SK-N-SH (cell line): ENCODE results near the gene SPSB4. TPM values are rescaled to one million over a fixed set of nuclear protein-coding genes. Genes with fewer than 3 reads are reported as not detected.

Experiments used
- CTCF ChIA-PET: fragments of 300-600, 350-600 bp; formaldehyde crosslinking; extraction: SDS; loops from one replicate; lab custom pipeline; 2021; lab: Yijun Ruan, JAX
- POLR2A ChIA-PET: fragments of 350-600 bp; sonication (Branson Sonifier 250); formaldehyde crosslinking; extraction: SDS; loops from one replicate; lab custom pipeline; 2020; ENCODE audit warnings: antibody characterized with exemption, inconsistent platforms; lab: Yijun Ruan, JAX
- DNase-seq: peaks from one replicate; pipeline ENCODE4 v3.0.0; 2012
- H2AFZ ChIP-seq: fragments of 200-600 bp; sonication (generic); 2 replicates; pipeline ENCODE4 v1.8.1; 2016; ENCODE audit warnings: antibody characterized with exemption, mild to moderate bottlenecking, low read depth
- H3F3A ChIP-seq: fragments of 200-600 bp; sonication (generic); replicated peaks from 2 replicates; pipeline ENCODE3; 2016; ENCODE audit warnings: antibody characterized with exemption, mild to moderate bottlenecking; ENCODE audit not compliant: insufficient read depth
- H3K27ac ChIP-seq, 2 experiments: fragments of 200-500 bp in 1 of 2; fragments of 200-600 bp in 1 of 2; sonication (Bioruptor generic) in 1 of 2; sonication (generic), shearing (Covaris generic) in 1 of 2; 2 replicates each; pipeline versions ENCODE4 v1.5.1 to v1.6.1; 2014 to 2016; ENCODE audit warnings: low read depth in 2 of 2, inconsistent platforms in 1 of 2, low read length in 1 of 2, mild to moderate bottlenecking in 1 of 2, mixed read lengths in 1 of 2
- H3K27me3 ChIP-seq: fragments of 200-600 bp; sonication (generic), shearing (Covaris generic); 2 replicates; pipeline ENCODE4 v1.6.1; 2016; ENCODE audit warnings: mixed run types; ENCODE audit not compliant: insufficient read depth
- H3K36me3 ChIP-seq, 2 experiments: fragments of 200-500 bp in 1 of 2; fragments of 200-600 bp in 1 of 2; sonication (Bioruptor generic) in 1 of 2; sonication (generic) in 1 of 2; replicated peaks in 1 of 2; 2 replicates each; pipeline versions ENCODE3 to v1.5.1; 2014 to 2016; ENCODE audit warnings: low read length in 1 of 2, mild to moderate bottlenecking in 1 of 2; ENCODE audit not compliant: insufficient read depth in 2 of 2, control insufficient read depth in 1 of 2
- H3K4me1 ChIP-seq, 2 experiments: fragments of 200-500 bp in 1 of 2; fragments of 200-600 bp in 1 of 2; sonication (Bioruptor generic) in 1 of 2; sonication (generic), shearing (Covaris generic) in 1 of 2; 2 replicates each; pipeline versions ENCODE4 v1.5.1 to v1.6.1; 2014 to 2016; ENCODE audit warnings: low read depth in 1 of 2, low read length in 1 of 2, mixed run types in 1 of 2; ENCODE audit not compliant: insufficient read depth in 2 of 2, control insufficient read depth in 1 of 2
- H3K4me2 ChIP-seq: fragments of 200-600 bp; sonication (generic), shearing (Covaris generic); 2 replicates; pipeline ENCODE4 v1.6.1; 2017; ENCODE audit warnings: mixed run types
- H3K4me3 ChIP-seq, 2 experiments: fragments of 200-500 bp in 1 of 2; fragments of 200-600 bp in 1 of 2; sonication (Bioruptor generic) in 1 of 2; sonication (generic), shearing (Covaris generic) in 1 of 2; 2 replicates each; pipeline versions ENCODE4 v1.5.1 to v1.8.1; 2014 to 2016; ENCODE audit warnings: low read depth in 2 of 2, inconsistent platforms in 1 of 2, low read length in 1 of 2, mild to moderate bottlenecking in 1 of 2, mixed read lengths in 1 of 2, moderate library complexity in 1 of 2
- H3K79me2 ChIP-seq: fragments of 200-600 bp; sonication (generic); 2 replicates; pipeline ENCODE4 v1.8.1; 2017; ENCODE audit warnings: mild to moderate bottlenecking; ENCODE audit not compliant: insufficient read depth
- H3K9ac ChIP-seq: fragments of 200-600 bp; sonication (generic); 2 replicates; pipeline ENCODE4 v1.6.1; 2017; ENCODE audit warnings: mixed run types
- H3K9me2 ChIP-seq: fragments of 200-600 bp; sonication (generic); 2 replicates; pipeline ENCODE4 v1.6.1; 2017; ENCODE audit warnings: mixed run types
- H3K9me3 ChIP-seq: fragments of 200-600 bp; sonication (generic); 2 replicates; pipeline ENCODE4 v1.6.1; 2017; ENCODE audit warnings: mixed run types, mild to moderate bottlenecking, moderate library complexity
- H4K20me1 ChIP-seq: fragments of 200-600 bp; sonication (generic); 2 replicates; pipeline ENCODE4 v1.6.1; 2017; ENCODE audit warnings: mild to moderate bottlenecking, mixed run types; ENCODE audit not compliant: insufficient read depth
- ELF1 ChIP-seq: IDR thresholded peaks from 2 replicates; pipeline ENCODE4 v1.4.0; 2012
- EZH2phosphoT487 ChIP-seq: fragments of 200-600 bp; sonication (generic); IDR thresholded peaks from 2 replicates; pipeline ENCODE4 v1.6.1; 2017; ENCODE audit warnings: low read depth, mixed run types, mild to moderate bottlenecking, antibody characterized with exemption, moderate library complexity, borderline replicate concordance
- GABPA ChIP-seq: IDR thresholded peaks from 2 replicates; pipeline ENCODE4 v1.4.0; 2012; ENCODE audit warnings: low read depth, mild to moderate bottlenecking
- JUND ChIP-seq: IDR thresholded peaks from 2 replicates; pipeline ENCODE4 v1.4.0; 2012
- RFX5 ChIP-seq: IDR thresholded peaks from 2 replicates; pipeline ENCODE4 v1.6.1; 2012; ENCODE audit warnings: mild to moderate bottlenecking, improper control_type of control experiment, low read length
- TEAD4 ChIP-seq: IDR thresholded peaks from 2 replicates; pipeline ENCODE4 v1.4.0; 2012; ENCODE audit warnings: mild to moderate bottlenecking, borderline replicate concordance; ENCODE audit not compliant: insufficient read depth
- YY1 ChIP-seq: IDR thresholded peaks from 2 replicates; pipeline ENCODE4 v1.4.0; 2012; ENCODE audit warnings: low read depth, mild to moderate bottlenecking
- WGBS: methylation state at CpG from one replicate; pipeline ENCODE4 v1.1.6; 2017; ENCODE audit warnings: low lambda C conversion rate; 5-methylcytosine and 5-hydroxymethylcytosine counted together
- polyA plus RNA-seq, 3 experiments: library from polyadenylated mRNA; depleted of rRNA; stranded (reverse); fragments of >200 nt; gene quantifications; 2 replicates each; pipeline ENCODE4 v1.2.3, GENCODE V29; 2012
- TF ChIP-seq, protein P1 (sequence below): IDR thresholded peaks from 2 replicates; pipeline ENCODE4 v1.6.1; 2012; ENCODE audit warnings: mild to moderate bottlenecking, low read depth, low read length, moderate library complexity
- TF ChIP-seq, protein P2 (sequence below): IDR thresholded peaks from 2 replicates; pipeline ENCODE4 v1.4.0; 2012; ENCODE audit warnings: low read depth, borderline replicate concordance
- TF ChIP-seq, protein P3 (sequence below): IDR thresholded peaks from 2 replicates; pipeline ENCODE4; 2012
- TF ChIP-seq, protein P4 (sequence below): fragments of 150-350 bp; IDR thresholded peaks from 2 replicates; pipeline ENCODE4 v1.6.1; 2016; ENCODE audit warnings: mild to moderate bottlenecking, low read depth, low read length

Gene SPSB4
- polyA plus RNA-seq, 1 of the 3 experiments (the other 2 are of a cell fraction), result 0.10 TPM

DNA sequence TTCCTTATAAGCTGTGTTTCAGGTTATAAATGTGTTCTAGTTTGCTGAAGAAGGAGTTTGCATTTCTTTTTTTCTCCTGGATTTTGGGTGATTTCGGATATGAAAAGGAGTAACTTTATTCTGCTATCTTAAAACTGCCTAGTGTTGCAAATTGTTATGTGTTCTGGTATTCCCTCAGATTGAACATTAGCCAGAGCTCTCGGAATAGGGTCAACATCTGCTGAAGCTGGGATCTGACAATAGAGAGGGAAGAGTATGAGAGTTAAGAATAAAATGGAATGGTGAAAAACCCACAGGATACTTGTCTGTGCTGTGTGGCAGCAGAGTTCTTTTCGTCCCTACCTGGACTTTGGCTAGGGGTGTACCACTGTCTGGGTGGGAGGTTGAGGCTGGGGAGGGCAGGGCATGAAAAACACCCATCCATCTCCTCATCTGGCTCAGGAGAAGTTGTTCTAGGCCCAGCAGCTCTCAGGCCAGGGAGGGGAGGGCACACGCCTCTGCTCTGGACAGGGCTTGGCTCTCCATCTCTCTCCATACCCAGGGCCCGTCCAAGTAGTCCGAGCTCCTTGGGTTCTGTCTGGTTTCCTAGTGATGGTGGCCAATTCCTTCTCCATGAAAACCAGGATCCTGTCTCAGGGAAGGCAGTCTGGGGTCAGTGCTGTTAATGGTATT, 13.2 kb downstream of the SPSB4 start:
- Histone ChIP-seq H2AFZ (no peak overlapping the region), H3K79me2 (no peaks in the 10 kb centered on the region), H3K9me2 (no peaks in the 10 kb centered on the region), H3K4me3 (no peak overlapping the region), H3K4me1 (peaks cover 0 to 11% of the 10 kb centered on the region in 2 experiments; a peak in 2 of 4 replicates), H3K9me3 (no peaks in the 10 kb centered on the region), H3K27me3 (no peaks in the 10 kb centered on the region), H3K9ac (no peak overlapping the region), H3F3A (no peaks in the 10 kb centered on the region), H4K20me1 (no peaks in the 10 kb centered on the region), H3K27ac (peak overlapping the region in 1 of 2 experiments; percentile 64; a peak in 2 of 4 replicates), H3K36me3 (no peaks in the 10 kb centered on the region), H3K4me2 (no peak overlapping the region)
- DNase-seq, result no peak
- ChIA-PET CTCF (interaction anchor here (1.7 to 3.2 kb wide), 3 partner anchors 10 to 41 kb away, joined by 8 to 23 read pairs (median 9); partner anchors contain the start of gene SPSB4), POLR2A (interaction anchor here (2.2 kb wide), 1 partner anchor 13 kb away, joined by 8 read pairs; the partner anchor contains the start of gene SPSB4)
- TF ChIP-seq, protein P1, sequence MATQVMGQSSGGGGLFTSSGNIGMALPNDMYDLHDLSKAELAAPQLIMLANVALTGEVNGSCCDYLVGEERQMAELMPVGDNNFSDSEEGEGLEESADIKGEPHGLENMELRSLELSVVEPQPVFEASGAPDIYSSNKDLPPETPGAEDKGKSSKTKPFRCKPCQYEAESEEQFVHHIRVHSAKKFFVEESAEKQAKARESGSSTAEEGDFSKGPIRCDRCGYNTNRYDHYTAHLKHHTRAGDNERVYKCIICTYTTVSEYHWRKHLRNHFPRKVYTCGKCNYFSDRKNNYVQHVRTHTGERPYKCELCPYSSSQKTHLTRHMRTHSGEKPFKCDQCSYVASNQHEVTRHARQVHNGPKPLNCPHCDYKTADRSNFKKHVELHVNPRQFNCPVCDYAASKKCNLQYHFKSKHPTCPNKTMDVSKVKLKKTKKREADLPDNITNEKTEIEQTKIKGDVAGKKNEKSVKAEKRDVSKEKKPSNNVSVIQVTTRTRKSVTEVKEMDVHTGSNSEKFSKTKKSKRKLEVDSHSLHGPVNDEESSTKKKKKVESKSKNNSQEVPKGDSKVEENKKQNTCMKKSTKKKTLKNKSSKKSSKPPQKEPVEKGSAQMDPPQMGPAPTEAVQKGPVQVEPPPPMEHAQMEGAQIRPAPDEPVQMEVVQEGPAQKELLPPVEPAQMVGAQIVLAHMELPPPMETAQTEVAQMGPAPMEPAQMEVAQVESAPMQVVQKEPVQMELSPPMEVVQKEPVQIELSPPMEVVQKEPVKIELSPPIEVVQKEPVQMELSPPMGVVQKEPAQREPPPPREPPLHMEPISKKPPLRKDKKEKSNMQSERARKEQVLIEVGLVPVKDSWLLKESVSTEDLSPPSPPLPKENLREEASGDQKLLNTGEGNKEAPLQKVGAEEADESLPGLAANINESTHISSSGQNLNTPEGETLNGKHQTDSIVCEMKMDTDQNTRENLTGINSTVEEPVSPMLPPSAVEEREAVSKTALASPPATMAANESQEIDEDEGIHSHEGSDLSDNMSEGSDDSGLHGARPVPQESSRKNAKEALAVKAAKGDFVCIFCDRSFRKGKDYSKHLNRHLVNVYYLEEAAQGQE, result no peak
- no peak for TF ChIP-seq RFX5
- no peak for TF ChIP-seq YY1
- TF ChIP-seq EZH2phosphoT487, result no peak
- no peak for TF ChIP-seq JUND
- TF ChIP-seq, protein P2, sequence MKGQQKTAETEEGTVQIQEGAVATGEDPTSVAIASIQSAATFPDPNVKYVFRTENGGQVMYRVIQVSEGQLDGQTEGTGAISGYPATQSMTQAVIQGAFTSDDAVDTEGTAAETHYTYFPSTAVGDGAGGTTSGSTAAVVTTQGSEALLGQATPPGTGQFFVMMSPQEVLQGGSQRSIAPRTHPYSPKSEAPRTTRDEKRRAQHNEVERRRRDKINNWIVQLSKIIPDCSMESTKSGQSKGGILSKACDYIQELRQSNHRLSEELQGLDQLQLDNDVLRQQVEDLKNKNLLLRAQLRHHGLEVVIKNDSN, result no peak
- TF ChIP-seq ELF1, result no peak
- TF ChIP-seq TEAD4, result no peak
- TF ChIP-seq, protein P3, sequence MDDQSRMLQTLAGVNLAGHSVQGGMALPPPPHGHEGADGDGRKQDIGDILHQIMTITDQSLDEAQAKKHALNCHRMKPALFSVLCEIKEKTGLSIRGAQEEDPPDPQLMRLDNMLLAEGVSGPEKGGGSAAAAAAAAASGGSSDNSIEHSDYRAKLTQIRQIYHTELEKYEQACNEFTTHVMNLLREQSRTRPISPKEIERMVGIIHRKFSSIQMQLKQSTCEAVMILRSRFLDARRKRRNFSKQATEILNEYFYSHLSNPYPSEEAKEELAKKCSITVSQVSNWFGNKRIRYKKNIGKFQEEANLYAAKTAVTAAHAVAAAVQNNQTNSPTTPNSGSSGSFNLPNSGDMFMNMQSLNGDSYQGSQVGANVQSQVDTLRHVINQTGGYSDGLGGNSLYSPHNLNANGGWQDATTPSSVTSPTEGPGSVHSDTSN, result no peak
- no peak for TF ChIP-seq GABPA
- TF ChIP-seq, protein P4, sequence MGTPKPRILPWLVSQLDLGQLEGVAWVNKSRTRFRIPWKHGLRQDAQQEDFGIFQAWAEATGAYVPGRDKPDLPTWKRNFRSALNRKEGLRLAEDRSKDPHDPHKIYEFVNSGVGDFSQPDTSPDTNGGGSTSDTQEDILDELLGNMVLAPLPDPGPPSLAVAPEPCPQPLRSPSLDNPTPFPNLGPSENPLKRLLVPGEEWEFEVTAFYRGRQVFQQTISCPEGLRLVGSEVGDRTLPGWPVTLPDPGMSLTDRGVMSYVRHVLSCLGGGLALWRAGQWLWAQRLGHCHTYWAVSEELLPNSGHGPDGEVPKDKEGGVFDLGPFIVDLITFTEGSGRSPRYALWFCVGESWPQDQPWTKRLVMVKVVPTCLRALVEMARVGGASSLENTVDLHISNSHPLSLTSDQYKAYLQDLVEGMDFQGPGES, result no peak
- 34% methylated on average over 5 of the region's 6 CpGs for WGBS
